ENCODE data around the gene ZNF302.

The ZNF302 gene

GRCh38 chr19:34725400-34725799 lies 47.9 kb downstream of the ZNF302 start:
- H3K4me1 Mint-ChIP-seq, result no peaks in the 10 kb centered on the region
- H3K4me3 Mint-ChIP-seq, result no peak overlapping the region
- peaks cover 40% of the 10 kb centered on the region for H3K9me3 Mint-ChIP-seq
- H3K27me3 Mint-ChIP-seq (ENCODE audit: low read depth, poor library complexity), result peaks cover 55% of the 10 kb centered on the region
- H3K27ac Mint-ChIP-seq, result no peak overlapping the region
- TF ChIP-seq CTCF (IDR thresholded peaks at IDR 0.05), result no peak
- H3K36me3 Mint-ChIP-seq (ENCODE audit: low read depth), result no peaks in the 10 kb centered on the region
- DNase-seq, result no peak

- peaks cover 27% of the 10 kb centered on the region for H3K9me3 Mint-ChIP-seq
- DNase-seq, result no peak
- H3K27ac Mint-ChIP-seq, result no peak overlapping the region
- H3K27me3 Mint-ChIP-seq (ENCODE audit: low read depth, poor library complexity), result peaks cover 19% of the 10 kb centered on the region
- no peak for TF ChIP-seq CTCF (IDR thresholded peaks at IDR 0.05)
- no peak overlapping the region for H3K4me3 Mint-ChIP-seq
- peaks cover 19% of the 10 kb centered on the region for H3K4me1 Mint-ChIP-seq
- peaks cover 11% of the 10 kb centered on the region for H3K36me3 Mint-ChIP-seq (ENCODE audit: low read depth)
Observed at GRCh38 chr19:34731019-34731829, 53.7 kb downstream of the ZNF302 start.

GRCh38 chr19:34731964-34732363 lies 54.5 kb downstream of the ZNF302 start:
- H3K4me1 Mint-ChIP-seq, result peaks cover 19% of the 10 kb centered on the region
- peaks cover 18% of the 10 kb centered on the region for H3K36me3 Mint-ChIP-seq (ENCODE audit: low read depth)
- no peak overlapping the region for H3K4me3 Mint-ChIP-seq
- no peak overlapping the region for H3K27ac Mint-ChIP-seq
- peaks cover 31% of the 10 kb centered on the region for H3K9me3 Mint-ChIP-seq
- TF ChIP-seq CTCF (IDR thresholded peaks at IDR 0.05), result no peak
- peaks cover 18% of the 10 kb centered on the region for H3K27me3 Mint-ChIP-seq (ENCODE audit: low read depth, poor library complexity)
- no peak for DNase-seq

- Mint-ChIP-seq H3K36me3 (ENCODE audit: low read depth) (peaks cover 26% of the 10 kb centered on the region), H3K27me3 (ENCODE audit: low read depth, poor library complexity) (peaks cover 10% of the 10 kb centered on the region), H3K9me3 (peaks cover 31% of the 10 kb centered on the region), H3K4me3 (peak overlapping the region; percentile 93), H3K4me1 (peaks cover 19% of the 10 kb centered on the region), H3K27ac (no peak overlapping the region)
- no peak for TF ChIP-seq CTCF (IDR thresholded peaks at IDR 0.05)
- DNase-seq, result no peak
Observed at GRCh38 chr19:34732612-34733211, 55.2 kb downstream of the ZNF302 start.

GRCh38 chr19:34733266-34733745 lies 55.8 kb downstream of the ZNF302 start:
- DNase-seq, result peak; percentile 42
- Mint-ChIP-seq H3K27ac (peak overlapping the region; percentile 98), H3K27me3 (ENCODE audit: low read depth, poor library complexity) (peaks cover 7% of the 10 kb centered on the region), H3K4me3 (peak overlapping the region; percentile 93), H3K9me3 (peaks cover 32% of the 10 kb centered on the region), H3K36me3 (ENCODE audit: low read depth) (peaks cover 32% of the 10 kb centered on the region), H3K4me1 (peaks cover 19% of the 10 kb centered on the region)
- no peak for TF ChIP-seq CTCF (IDR thresholded peaks at IDR 0.05)
